ENCODE results near the gene RTN4RL1.

DNA sequence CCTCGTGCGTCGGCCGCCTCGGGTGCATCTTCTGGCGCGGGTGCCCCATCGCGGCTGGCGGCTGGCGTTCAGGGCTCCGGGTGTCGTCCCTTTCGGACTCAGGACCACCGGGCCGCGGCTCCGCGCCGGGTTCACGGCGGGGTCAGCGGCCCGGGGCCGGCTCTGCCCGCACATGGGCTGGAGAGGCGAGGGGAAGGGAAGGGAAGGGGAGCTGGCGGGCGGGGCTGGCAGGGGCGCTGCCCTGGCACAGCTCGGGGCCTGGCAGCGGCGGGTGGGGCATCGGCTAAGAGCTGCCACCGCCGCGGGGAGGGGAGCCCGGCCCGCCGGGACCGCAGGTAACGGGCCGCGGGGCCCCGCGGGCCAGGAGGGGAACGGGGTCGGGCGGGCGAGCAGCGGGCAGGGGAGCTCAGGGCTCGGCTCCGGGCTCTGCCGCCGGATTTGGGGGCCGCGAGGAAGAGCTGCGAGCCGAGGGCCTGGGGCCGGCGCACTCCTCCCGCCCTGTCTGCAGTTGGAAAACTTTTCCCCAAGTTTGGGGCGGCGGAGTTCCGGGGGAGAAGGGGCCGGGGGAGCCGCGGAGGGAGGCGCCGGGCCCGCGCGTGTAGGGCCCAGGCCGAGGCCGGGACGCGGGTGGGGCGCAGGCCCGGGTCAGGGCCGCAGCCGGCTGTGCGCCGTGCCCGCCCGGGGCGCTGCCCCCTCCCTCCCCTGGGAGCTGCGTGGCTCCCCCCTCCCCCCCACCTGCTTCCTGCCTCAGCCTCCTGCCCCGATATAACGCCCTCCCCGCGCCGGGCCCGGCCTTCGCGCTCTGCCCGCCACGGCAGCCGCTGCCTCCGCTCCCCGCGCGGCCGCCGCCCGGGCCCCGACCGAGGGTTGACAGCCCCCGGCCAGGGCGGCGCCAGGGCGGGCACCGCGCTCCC, 30.4 kb upstream of the RTN4RL1 start:
- TF ChIP-seq, protein P1, sequence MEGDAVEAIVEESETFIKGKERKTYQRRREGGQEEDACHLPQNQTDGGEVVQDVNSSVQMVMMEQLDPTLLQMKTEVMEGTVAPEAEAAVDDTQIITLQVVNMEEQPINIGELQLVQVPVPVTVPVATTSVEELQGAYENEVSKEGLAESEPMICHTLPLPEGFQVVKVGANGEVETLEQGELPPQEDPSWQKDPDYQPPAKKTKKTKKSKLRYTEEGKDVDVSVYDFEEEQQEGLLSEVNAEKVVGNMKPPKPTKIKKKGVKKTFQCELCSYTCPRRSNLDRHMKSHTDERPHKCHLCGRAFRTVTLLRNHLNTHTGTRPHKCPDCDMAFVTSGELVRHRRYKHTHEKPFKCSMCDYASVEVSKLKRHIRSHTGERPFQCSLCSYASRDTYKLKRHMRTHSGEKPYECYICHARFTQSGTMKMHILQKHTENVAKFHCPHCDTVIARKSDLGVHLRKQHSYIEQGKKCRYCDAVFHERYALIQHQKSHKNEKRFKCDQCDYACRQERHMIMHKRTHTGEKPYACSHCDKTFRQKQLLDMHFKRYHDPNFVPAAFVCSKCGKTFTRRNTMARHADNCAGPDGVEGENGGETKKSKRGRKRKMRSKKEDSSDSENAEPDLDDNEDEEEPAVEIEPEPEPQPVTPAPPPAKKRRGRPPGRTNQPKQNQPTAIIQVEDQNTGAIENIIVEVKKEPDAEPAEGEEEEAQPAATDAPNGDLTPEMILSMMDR (IDR thresholded peaks at IDR 0.05), result no peak
- TF ChIP-seq POLR2A (IDR thresholded peaks at IDR 0.05), result no peak

Measured in right lobe of liver (tissue), 4 donors.